GM21526 (cell line): Measurements from ENCODE around the gene FARSB.
A peak's percentile ranks its signal among the peaks of the same experiment; 100 is the strongest.

Source experiments
- ATAC-seq: cut with Tn5 transposase; IDR thresholded peaks from one replicate; pipeline ENCODE4 v1.9.1; 2021; ENCODE audit warnings: moderate library complexity; ENCODE audit not compliant: unreplicated experiment, low FRiP score

The FARSB gene

GRCh38 chr2:222668494-222669154 is 12.7 kb upstream of the FARSB start:
- ATAC-seq: no peak

- ATAC-seq: no peak
Observed at GRCh38 chr2:222663479-222663878, 7.6 kb upstream of the FARSB start.

- ATAC-seq: peak; percentile 22
Observed at GRCh38 chr2:222656526-222657446, 894 bp upstream of the FARSB start.

GRCh38 chr2:222653280-222653679 is 2.6 kb downstream of the FARSB start:
- no peak for ATAC-seq

GRCh38 chr2:222652491-222653255 is 3.2 kb downstream of the FARSB start:
- no peak for ATAC-seq

GRCh38 chr2:222651718-222652418 is 4.0 kb downstream of the FARSB start:
- ATAC-seq: no peak

- ATAC-seq: no peak
Observed at GRCh38 chr2:222649801-222650200, 6.1 kb downstream of the FARSB start.

- no peak for ATAC-seq
Observed at GRCh38 chr2:222646008-222646407, 9.9 kb downstream of the FARSB start.

GRCh38 chr2:222643134-222643533 is 12.8 kb downstream of the FARSB start:
- no peak for ATAC-seq

GRCh38 chr2:222641336-222641735 is 14.6 kb downstream of the FARSB start:
- ATAC-seq: no peak

- no peak for ATAC-seq
Observed at GRCh38 chr2:222637067-222637466, 18.8 kb downstream of the FARSB start.

- no peak for ATAC-seq
Observed at GRCh38 chr2:222635295-222635694, 20.6 kb downstream of the FARSB start.

GRCh38 chr2:222627764-222628163 is 28.1 kb downstream of the FARSB start:
- no peak for ATAC-seq

- ATAC-seq: no peak
Observed at GRCh38 chr2:222623756-222624309, 32.1 kb downstream of the FARSB start.

GRCh38 chr2:222622910-222623309 is 33.0 kb downstream of the FARSB start:
- ATAC-seq: no peak

- no peak for ATAC-seq
Observed at GRCh38 chr2:222621893-222622292, 34.0 kb downstream of the FARSB start.

GRCh38 chr2:222615320-222615719 is 40.6 kb downstream of the FARSB start:
- ATAC-seq: no peak

GRCh38 chr2:222613715-222614331 is 42.1 kb downstream of the FARSB start:
- peak; percentile 83 for ATAC-seq

GRCh38 chr2:222611684-222612083 is 44.2 kb downstream of the FARSB start:
- no peak for ATAC-seq

- no peak for ATAC-seq
Observed at GRCh38 chr2:222610746-222611145, 45.1 kb downstream of the FARSB start.
